ENCODE results near the gene BICD1. TPM values are rescaled to one million over a fixed set of nuclear protein-coding genes. Genes with fewer than 3 reads are reported as not detected.

BICD1 gene
- total RNA-seq, 1 donor, result 17.9 TPM

DNA sequence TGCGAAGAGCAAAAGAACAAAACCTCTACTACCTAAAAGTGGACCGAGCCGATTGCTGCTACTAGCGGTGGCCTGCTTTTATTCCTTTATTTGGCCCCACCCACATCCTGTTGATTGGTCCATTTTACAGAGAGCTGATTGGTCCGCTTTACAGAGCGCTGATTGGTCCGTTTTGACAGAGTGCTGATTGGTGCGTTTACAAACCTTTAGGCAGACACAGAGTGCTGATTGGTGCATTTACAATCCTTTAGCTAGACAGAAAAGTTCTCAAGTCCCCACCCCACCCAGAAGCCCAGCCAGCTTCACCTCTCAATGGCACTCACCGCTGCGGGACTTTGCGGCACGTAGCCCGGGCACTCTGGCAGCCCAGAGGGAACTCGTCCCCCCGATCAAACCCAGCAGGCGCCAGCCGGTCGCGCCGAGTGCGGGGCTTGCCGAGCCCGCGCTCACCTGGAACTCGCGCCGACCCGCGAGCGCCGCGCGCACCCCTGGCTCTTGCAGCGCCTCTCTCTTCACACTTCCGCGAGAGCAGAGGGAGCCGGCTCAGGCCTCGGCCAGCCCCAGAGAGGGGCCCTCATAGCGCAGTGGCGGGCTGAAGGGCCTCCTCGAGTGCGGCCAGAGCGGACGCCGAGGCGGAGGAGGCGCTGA is 284.0 kb downstream of the BICD1 start:
- TF ChIP-seq CTCF (IDR thresholded peaks at IDR 0.05; ENCODE audit: insufficient read depth, low read length), result no peak
- DNase-seq (ENCODE audit: low read depth), result peak; percentile 14

DNA sequence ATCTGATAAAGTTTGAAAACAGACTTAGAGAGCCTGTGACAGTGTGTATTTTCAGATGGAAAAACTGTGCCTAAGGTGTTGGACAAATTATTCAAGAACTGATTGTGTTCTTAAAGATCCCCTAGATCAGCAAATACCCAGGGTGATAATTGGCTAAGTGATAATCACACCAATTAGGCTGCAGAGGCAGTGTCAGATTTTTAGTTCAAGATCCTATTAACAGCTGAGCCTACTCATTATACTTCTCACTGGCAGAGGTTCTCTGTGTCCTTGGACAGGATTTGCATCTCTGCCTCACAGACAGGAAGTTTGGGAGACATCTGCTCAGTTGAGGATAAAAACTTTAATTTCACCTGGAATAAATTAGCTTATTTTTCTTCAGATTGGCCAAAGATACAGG is 288.4 kb downstream of the BICD1 start:
- no peak overlapping the region for H3K4me3 ChIP-seq (ENCODE audit: low read depth, low read length)
- DNase-seq (ENCODE audit: low read depth), result no peak
- TF ChIP-seq CTCF (IDR thresholded peaks at IDR 0.05; ENCODE audit: insufficient read depth, low read length), result no peak

More for the DNA sequence above, 284.0 kb downstream of the BICD1 start:
- H3K4me3 ChIP-seq (ENCODE audit: low read depth, low read length), result peak overlapping the region; percentile 55

GRCh38 chr12:32397696-32398095 is 291.0 kb downstream of the BICD1 start:
- DNase-seq (ENCODE audit: low read depth), result no peak
- no peak for TF ChIP-seq CTCF (IDR thresholded peaks at IDR 0.05; ENCODE audit: insufficient read depth, low read length)
- H3K4me3 ChIP-seq (ENCODE audit: low read depth, low read length), result no peak overlapping the region

DNA sequence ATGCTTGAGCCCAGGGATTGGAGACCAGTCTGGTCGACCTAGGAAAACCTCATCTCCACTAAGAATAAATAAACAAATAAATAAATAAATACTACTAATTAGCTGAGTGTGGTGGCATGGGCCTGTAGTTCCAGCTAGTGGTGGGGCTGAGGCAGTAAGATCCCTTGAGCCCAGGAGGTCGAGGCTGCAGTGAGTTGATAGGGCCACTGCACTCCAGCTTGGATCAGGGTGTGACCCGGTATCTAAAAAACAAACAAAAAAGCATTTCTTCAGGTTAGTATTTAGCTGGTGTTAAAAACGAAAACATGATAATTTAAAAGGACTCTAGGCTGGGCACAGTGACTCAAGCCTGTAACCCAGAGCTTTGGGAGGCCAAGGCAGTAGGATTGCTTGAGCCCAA is 291.5 kb downstream of the BICD1 start:
- no peak for TF ChIP-seq CTCF (IDR thresholded peaks at IDR 0.05; ENCODE audit: insufficient read depth, low read length)
- no peak overlapping the region for H3K4me3 ChIP-seq (ENCODE audit: low read depth, low read length)

DNA sequence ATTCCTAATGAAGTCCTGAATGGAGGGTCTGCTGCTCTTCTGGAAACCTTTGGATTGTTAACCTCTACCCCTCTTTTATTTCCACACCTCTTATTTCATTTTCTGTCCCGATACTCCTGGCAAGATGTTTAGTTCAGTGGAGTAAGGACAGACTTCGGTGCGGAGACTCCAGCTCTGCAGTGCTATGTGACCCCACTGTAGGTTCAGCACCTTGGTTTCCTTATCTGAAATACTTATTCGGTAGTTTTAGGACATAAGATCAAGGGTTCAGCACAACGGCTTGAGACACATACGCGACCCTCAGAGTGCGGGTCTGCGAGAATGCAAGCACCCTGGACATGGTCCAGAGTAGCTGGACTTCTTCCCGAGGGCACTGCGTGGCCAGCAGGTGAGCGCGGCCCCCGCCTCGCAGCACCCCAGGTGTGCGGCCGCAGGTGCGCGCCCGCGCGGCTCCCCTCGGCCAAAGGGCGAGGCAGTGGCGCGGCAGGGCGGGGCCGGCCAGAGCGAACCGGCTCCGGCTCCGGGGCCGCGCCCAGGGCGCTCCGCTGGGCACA is 292.2 kb downstream of the BICD1 start:
- no peak for TF ChIP-seq CTCF (IDR thresholded peaks at IDR 0.05; ENCODE audit: insufficient read depth, low read length)
- DNase-seq (ENCODE audit: low read depth), result no peak
- H3K4me3 ChIP-seq (ENCODE audit: low read depth, low read length), result peak overlapping the region; percentile 68

More for the DNA sequence above, 291.5 kb downstream of the BICD1 start:
- no peak for DNase-seq (ENCODE audit: low read depth)

DNA sequence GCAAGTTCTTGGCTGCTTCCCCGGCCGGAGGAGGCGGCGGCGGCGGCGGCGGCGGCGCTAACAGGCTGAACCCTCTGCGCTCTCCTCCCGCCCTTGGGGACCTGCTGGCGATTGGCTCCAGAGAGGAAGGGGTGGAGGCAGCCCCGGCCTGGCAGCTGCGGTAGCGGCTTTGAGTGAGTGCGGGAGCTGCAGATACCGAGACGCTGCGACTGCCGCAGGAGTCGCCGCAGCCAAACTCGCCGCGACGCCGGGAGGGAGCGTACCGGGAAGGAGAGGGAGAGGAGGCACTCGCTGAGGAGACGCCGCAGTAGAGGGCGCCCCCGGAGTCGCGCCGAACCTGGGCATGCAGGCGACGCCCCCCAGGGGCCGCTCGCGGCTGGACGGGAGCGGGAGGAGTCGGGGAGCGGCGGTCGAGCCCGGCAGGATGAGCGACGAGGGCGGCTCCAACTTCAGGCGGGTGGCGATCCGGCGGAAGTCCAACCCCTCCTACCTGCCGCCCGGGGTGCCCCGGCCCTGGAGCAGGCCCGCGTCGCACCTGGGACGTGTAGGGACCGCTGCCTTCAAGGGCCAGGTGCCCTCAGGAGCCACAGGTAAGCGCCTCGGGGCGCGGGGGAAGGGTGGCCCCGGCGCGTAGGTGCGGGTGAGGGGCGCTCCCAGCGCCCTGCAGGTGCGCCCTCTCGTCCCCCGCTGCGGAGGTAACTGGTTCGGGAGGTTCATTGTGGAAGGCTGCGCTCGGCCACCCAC is 292.9 kb downstream of the BICD1 start, which contains the start of gene FGD4:
Gene FGD4, plus strand, starts transcription at position 189 of the 744 bp plus-strand sequence.
- peak; percentile 32 for TF ChIP-seq CTCF (IDR thresholded peaks at IDR 0.05; ENCODE audit: insufficient read depth, low read length)
- H3K4me3 ChIP-seq (ENCODE audit: low read depth, low read length), result peak within 1 kb of the TSS; percentile 68
- peak; percentile 58 for DNase-seq (ENCODE audit: low read depth)

All from fibroblast of the aortic adventitia (primary cell).